HG02642 (cell line): ENCODE measurements around the gene ZPR1.

Experiments used
- ATAC-seq: cut with Tn5 transposase; IDR thresholded peaks from one replicate; pipeline ENCODE4 v1.9.1; 2021; ENCODE audit warnings: mild to moderate bottlenecking; ENCODE audit not compliant: unreplicated experiment, poor library complexity

The ZPR1 gene

DNA sequence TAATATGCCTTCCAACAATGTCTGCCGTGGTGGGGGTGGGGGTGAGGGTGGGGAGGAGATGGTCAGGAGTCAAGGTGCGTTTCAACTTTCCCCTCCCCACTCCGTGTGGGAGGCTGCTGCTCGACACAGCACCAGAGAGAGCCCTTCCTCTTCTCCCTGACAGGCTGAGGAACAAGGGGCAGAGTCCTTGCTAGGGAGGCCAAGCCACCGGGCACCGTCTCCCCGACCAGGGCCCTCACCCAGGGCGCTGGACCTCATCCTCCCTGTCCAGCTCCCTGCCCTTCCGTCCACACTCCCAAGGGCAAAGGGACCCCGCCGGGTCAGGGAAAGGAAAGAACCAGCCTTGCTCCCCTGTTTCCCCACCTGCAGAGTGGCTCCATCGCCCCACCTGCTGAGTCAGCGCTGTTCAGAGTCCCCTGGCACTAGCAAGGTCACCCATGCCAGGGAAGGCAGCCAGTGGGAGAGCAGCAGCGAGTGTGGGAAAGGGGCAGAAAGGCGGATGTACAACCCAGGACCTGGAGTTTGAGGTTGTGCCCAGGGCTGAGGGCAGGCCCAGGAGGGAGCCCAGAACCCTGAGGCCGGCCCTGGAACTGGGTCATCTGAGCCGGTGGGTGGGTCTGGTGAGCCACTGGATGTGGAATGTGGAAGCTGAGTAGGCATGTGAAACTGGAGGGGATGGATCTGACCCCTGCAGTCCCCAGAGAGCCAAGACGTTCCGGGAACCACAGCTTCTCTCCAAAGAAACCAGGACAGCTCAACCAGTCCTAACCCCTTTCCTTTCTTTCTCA lies 62.2 kb downstream of the ZPR1 start:
- ATAC-seq, result no peak

GRCh38 chr11:116724813-116725212 lies 63.0 kb downstream of the ZPR1 start:
- no peak for ATAC-seq
